IMR-90 (cell line): ENCODE data around the gene GALNT9. TPM values are rescaled to one million over a fixed set of nuclear protein-coding genes. Genes with fewer than 3 reads are reported as not detected.
A peak's percentile ranks its signal among the peaks of the same experiment; 100 is the strongest.

Experiments
- ATAC-seq: fragments of 200-7000 bp; cut with Tn5 transposase; 2 replicates; pipeline ENCODE4 v1.9.1; 2020; ENCODE audit warnings: low read depth, mild to moderate bottlenecking, moderate library complexity
- BruUV-seq: library from RNA; stranded (reverse); fragments of 400-500 nt; replicated peaks from 2 replicates; lab custom pipeline; 2021; lab: Mats Ljungman, UMichigan
- CTCF ChIA-PET: fragments of 300-600 bp; formaldehyde crosslinking; extraction: SDS; loops from one replicate; lab custom pipeline; 2021; ENCODE audit warnings: antibody characterized with exemption; lab: Yijun Ruan, JAX
- POLR2A ChIA-PET: fragments of 300-600 bp; sonication (Branson Sonifier 250); formaldehyde crosslinking; loops from one replicate; lab custom pipeline; 2022; ENCODE audit warnings: antibody characterized with exemption; ENCODE audit not compliant: unreplicated experiment; lab: Charles Lee
- DNase-seq: peaks from one replicate; pipeline ENCODE4 v3.0.0; 2013
- H2AFZ ChIP-seq: replicated peaks from 2 replicates; pipeline ENCODE3; 2013; ENCODE audit warnings: low read length, mild to moderate bottlenecking; ENCODE audit not compliant: poor library complexity
- H2AK5ac ChIP-seq: 2 replicates; pipeline ENCODE4 v1.6.1; 2013; ENCODE audit warnings: low read depth, low read length, inconsistent platforms
- H2AK9ac ChIP-seq: replicated peaks from 2 replicates; pipeline ENCODE3; 2013; ENCODE audit warnings: mild to moderate bottlenecking, low read depth, low read length, moderate library complexity; ENCODE audit not compliant: poor library complexity
- H2BK120ac ChIP-seq: 2 replicates; pipeline ENCODE4 v1.6.1; 2013; ENCODE audit warnings: low read depth, low read length, inconsistent platforms
- H2BK15ac ChIP-seq: 3 replicates; pipeline ENCODE4 v1.6.1; 2013; ENCODE audit warnings: low read depth, low read length, inconsistent platforms
- H2BK20ac ChIP-seq: 2 replicates; pipeline ENCODE4 v1.6.1; 2013; ENCODE audit warnings: low read depth, mild to moderate bottlenecking, inconsistent platforms, low read length, moderate library complexity
- H2BK5ac ChIP-seq: 2 replicates; pipeline ENCODE4 v1.6.1; 2013; ENCODE audit warnings: mild to moderate bottlenecking, low read depth, low read length, inconsistent platforms; ENCODE audit not compliant: poor library complexity, severe bottlenecking
- H3K14ac ChIP-seq: replicated peaks from 2 replicates; pipeline ENCODE4 v1.6.1; 2013; ENCODE audit warnings: low read depth, low read length, inconsistent platforms
- H3K18ac ChIP-seq: 2 replicates; pipeline ENCODE4 v1.6.1; 2013; ENCODE audit warnings: low read depth, low read length, control low read depth
- H3K23ac ChIP-seq: 2 replicates; pipeline ENCODE4 v1.6.1; 2013; ENCODE audit warnings: low read depth, low read length, inconsistent platforms
- H3K27ac ChIP-seq: 2 replicates; pipeline ENCODE4 v1.5.1; 2013; ENCODE audit warnings: mild to moderate bottlenecking, control low read depth, low read length; ENCODE audit not compliant: insufficient read depth
- H3K27me3 ChIP-seq: 2 replicates; pipeline ENCODE4 v1.6.1; 2013; ENCODE audit warnings: low read length; ENCODE audit not compliant: control insufficient read depth, insufficient read depth
- H3K36me3 ChIP-seq: 2 replicates; pipeline ENCODE4 v1.6.1; 2013; ENCODE audit warnings: low read length, mixed read lengths; ENCODE audit not compliant: control insufficient read depth, insufficient read depth
- H3K4ac ChIP-seq: 2 replicates; pipeline ENCODE4 v1.6.1; 2013; ENCODE audit warnings: low read depth, low read length, inconsistent platforms
- H3K4me1 ChIP-seq: 2 replicates; pipeline ENCODE4 v1.6.1; 2013; ENCODE audit warnings: low read length, mixed read lengths; ENCODE audit not compliant: control insufficient read depth, insufficient read depth
- H3K4me2 ChIP-seq: 2 replicates; pipeline ENCODE4 v1.6.1; 2013; ENCODE audit warnings: low read depth, mild to moderate bottlenecking, control low read depth, low read length, moderate library complexity
- H3K4me3 ChIP-seq: 2 replicates; pipeline ENCODE4 v1.5.1; 2013; ENCODE audit warnings: low read depth, mild to moderate bottlenecking, control low read depth, low read length, moderate library complexity; ENCODE audit not compliant: insufficient read depth
- H3K56ac ChIP-seq: 2 replicates; pipeline ENCODE4 v1.6.1; 2013; ENCODE audit warnings: low read length, inconsistent platforms; ENCODE audit not compliant: insufficient read depth; ENCODE audit errors: extremely low read depth
- H3K79me1 ChIP-seq, 2 experiments: 2 replicates each; pipeline ENCODE4 v1.6.1; 2013; ENCODE audit warnings: low read length in 2 of 2, inconsistent platforms in 1 of 2, low read depth in 1 of 2
- H3K9ac ChIP-seq: 2 replicates; pipeline ENCODE4 v1.6.1; 2013; ENCODE audit warnings: low read depth, low read length, control low read depth
- H3K9me1 ChIP-seq: 2 replicates; pipeline ENCODE4 v1.6.1; 2013; ENCODE audit warnings: low read length, inconsistent platforms; ENCODE audit not compliant: insufficient read depth
- H3K9me3 ChIP-seq: 2 replicates; pipeline ENCODE4 v1.6.1; 2013; ENCODE audit warnings: low read length; ENCODE audit not compliant: control insufficient read depth, insufficient read depth
- H4K20me1 ChIP-seq: 2 replicates; pipeline ENCODE4 v1.6.1; 2013; ENCODE audit warnings: low read length, inconsistent platforms; ENCODE audit not compliant: insufficient read depth
- H4K5ac ChIP-seq: 2 replicates; pipeline ENCODE4 v1.6.1; 2013; ENCODE audit warnings: mild to moderate bottlenecking, low read depth, low read length, control low read depth
- H4K8ac ChIP-seq, 2 experiments: 2 replicates each; pipeline ENCODE4 v1.6.1; 2013; ENCODE audit warnings: low read depth in 2 of 2, low read length in 2 of 2, control low read depth in 1 of 2, inconsistent platforms in 1 of 2
- H4K91ac ChIP-seq: 2 replicates; pipeline ENCODE4 v1.6.1; 2013; ENCODE audit warnings: low read depth, low read length, inconsistent platforms; ENCODE audit not compliant: insufficient read depth
- BHLHE40 ChIP-seq: fragments of 150-350 bp; IDR thresholded peaks from 2 replicates; pipeline ENCODE4 v1.6.1; 2016; ENCODE audit warnings: mild to moderate bottlenecking, low read depth, low read length
- CHD1 ChIP-seq: IDR thresholded peaks from 2 replicates; pipeline ENCODE4 v1.6.1; 2012; ENCODE audit warnings: low read depth, low read length, improper control_type of control experiment
- FOS ChIP-seq: fragments of 150-350 bp; IDR thresholded peaks from 2 replicates; pipeline ENCODE4 v1.6.1; 2016; ENCODE audit warnings: low read depth, low read length
- MAFK ChIP-seq: IDR thresholded peaks from 2 replicates; pipeline ENCODE4 v1.6.1; 2012; ENCODE audit warnings: low read depth, low read length, improper control_type of control experiment
- MXI1 ChIP-seq: IDR thresholded peaks from 2 replicates; pipeline ENCODE4 v1.6.1; 2012; ENCODE audit warnings: low read depth, mild to moderate bottlenecking, low read length, moderate library complexity, borderline replicate concordance
- POLR2A ChIP-seq: IDR thresholded peaks from 2 replicates; pipeline ENCODE4 v1.6.1; 2012; ENCODE audit warnings: mild to moderate bottlenecking, low read depth, low read length
- RAD21 ChIP-seq: IDR thresholded peaks from 2 replicates; pipeline ENCODE4 v1.6.1; 2012; ENCODE audit warnings: low read length, improper control_type of control experiment
- RCOR1 ChIP-seq: IDR thresholded peaks from 2 replicates; pipeline ENCODE4 v1.6.1; 2012; ENCODE audit warnings: mild to moderate bottlenecking, low read length, improper control_type of control experiment; ENCODE audit not compliant: insufficient replicate concordance
- SMC3 ChIP-seq: fragments of 150-350 bp; IDR thresholded peaks from 2 replicates; pipeline ENCODE4 v1.6.1; 2016; ENCODE audit warnings: low read depth, mild to moderate bottlenecking, antibody characterized with exemption, low read length, moderate library complexity
- WGBS, 2 experiments: methylation state at CpG; one replicate each; pipeline versions ENCODE4 v1.1.5 to v1.1.7; 2013; ENCODE audit warnings: missing lambda C conversion rate in 2 of 2; ENCODE audit not compliant: insufficient read length in 1 of 2; ENCODE audit errors: extremely low coverage in 2 of 2; 5-methylcytosine and 5-hydroxymethylcytosine counted together
- dilution Hi-C: fragments of 300-500 bp; cut with HindIII; formaldehyde crosslinking; loops from one replicate; pipeline ENCODE4 v1.14.3; 2018; ENCODE audit warnings: low sequenced_read_pairs; ENCODE audit not compliant: unreplicated experiment
- in situ Hi-C: fragments of 300-500 bp; cut with MboI; formaldehyde crosslinking; loops from 3 replicates; pipeline ENCODE4 v1.14.3; 2019; ENCODE audit warnings: low sequenced_read_pairs, inconsistent platforms, mixed read lengths
- intact Hi-C: fragments of 100-400 bp; cut with micrococcal nuclease; formaldehyde crosslinking; loops from 2 replicates; pipeline ENCODE4 v1.10.0; 2022
- polyA plus RNA-seq, 3 experiments: library from polyadenylated mRNA; depleted of rRNA; stranded (reverse); fragments of >200 nt; gene quantifications; 2 replicates each; pipeline ENCODE4 v1.2.3, GENCODE V29; 2012; ENCODE audit warnings: low replicate concordance in 1 of 3
- total RNA-seq: library from RNA; depleted of rRNA; stranded (reverse); fragments of >200 nt; gene quantifications from 2 replicates; pipeline ENCODE4 v1.2.3, GENCODE V29; 2012
- TF ChIP-seq, protein P1 (sequence below): conservative IDR thresholded peaks from 2 replicates; pipeline ENCODE4 v1.5.1; 2012; ENCODE audit warnings: mild to moderate bottlenecking, low read depth, low read length, improper control_type of control experiment

GALNT9 gene
- total and polyA plus RNA-seq, 2 of the 4 experiments (the other 2 are of a cell fraction): under 0.01 to 0.12 TPM

- dilution Hi-C loops: no loop called here
- ATAC-seq: peak; percentile 61; the same call in 1 of the 2 replicates
These were observed 45.1 kb downstream of the GALNT9 start for GRCh38 chr12:132284071-132284826.

More at GRCh38 chr12:132284071-132284826, 45.1 kb downstream of the GALNT9 start:
- Histone ChIP-seq H3K56ac (no peak overlapping the region), H3K4me3 (no peak overlapping the region), H3K23ac (no peak overlapping the region), H3K4me2 (no peak overlapping the region), H4K5ac (no peak overlapping the region), H3K9ac (no peak overlapping the region), H3K4ac (no peak overlapping the region), H3K79me1 (no peaks in the 10 kb centered on the region), H2BK120ac (no peak overlapping the region), H4K91ac (no peak overlapping the region), H3K36me3 (no peaks in the 10 kb centered on the region), H4K20me1 (no peaks in the 10 kb centered on the region), H2AK9ac (no peak overlapping the region), H3K14ac (no peak overlapping the region), H3K4me1 (no peaks in the 10 kb centered on the region), H3K18ac (no peak overlapping the region), H3K9me1 (no peaks in the 10 kb centered on the region), H2BK5ac (no peak overlapping the region), H3K27me3 (peaks cover 10% of the 10 kb centered on the region; the same call in 1 of the 2 replicates), H3K9me3 (peaks cover 4% of the 10 kb centered on the region; the same call in 1 of the 2 replicates), H3K27ac (no peak overlapping the region), H4K8ac (no peak overlapping the region), H2AK5ac (no peak overlapping the region), H2BK15ac (no peak overlapping the region), H2BK20ac (no peak overlapping the region), H2AFZ (no peak overlapping the region)
- no TSS peak for BruUV-seq
- ChIA-PET POLR2A (no interaction called here), CTCF (no interaction called here)
- 83% methylated on average over 10 of the region's 33 CpGs; no CpG with 5 or more reads in 1 of the 2 experiments for WGBS, 2 experiments
- TF ChIP-seq FOS (no peak), SMC3 (0 out of 2 replicates have a peak, but pooled peaks have one; percentile 5), CHD1 (no peak), MAFK (no peak), MXI1 (no peak), RCOR1 (no peak), POLR2A (no peak), RAD21 (peak; percentile 25; the same call in 1 of the 2 replicates), BHLHE40 (no peak)
- TF ChIP-seq, protein P1, sequence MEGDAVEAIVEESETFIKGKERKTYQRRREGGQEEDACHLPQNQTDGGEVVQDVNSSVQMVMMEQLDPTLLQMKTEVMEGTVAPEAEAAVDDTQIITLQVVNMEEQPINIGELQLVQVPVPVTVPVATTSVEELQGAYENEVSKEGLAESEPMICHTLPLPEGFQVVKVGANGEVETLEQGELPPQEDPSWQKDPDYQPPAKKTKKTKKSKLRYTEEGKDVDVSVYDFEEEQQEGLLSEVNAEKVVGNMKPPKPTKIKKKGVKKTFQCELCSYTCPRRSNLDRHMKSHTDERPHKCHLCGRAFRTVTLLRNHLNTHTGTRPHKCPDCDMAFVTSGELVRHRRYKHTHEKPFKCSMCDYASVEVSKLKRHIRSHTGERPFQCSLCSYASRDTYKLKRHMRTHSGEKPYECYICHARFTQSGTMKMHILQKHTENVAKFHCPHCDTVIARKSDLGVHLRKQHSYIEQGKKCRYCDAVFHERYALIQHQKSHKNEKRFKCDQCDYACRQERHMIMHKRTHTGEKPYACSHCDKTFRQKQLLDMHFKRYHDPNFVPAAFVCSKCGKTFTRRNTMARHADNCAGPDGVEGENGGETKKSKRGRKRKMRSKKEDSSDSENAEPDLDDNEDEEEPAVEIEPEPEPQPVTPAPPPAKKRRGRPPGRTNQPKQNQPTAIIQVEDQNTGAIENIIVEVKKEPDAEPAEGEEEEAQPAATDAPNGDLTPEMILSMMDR: peak; percentile 38
- intact Hi-C loops: no loop called here
- peak; percentile 12 for DNase-seq
- in situ Hi-C loops: no loop called here
